GM10248 (cell line): Measurements from ENCODE around the gene DPPA4.

ENCODE experiments used
- CTCF ChIA-PET: fragments of 300-600 bp; sonication (Branson Sonifier 250); formaldehyde crosslinking; extraction: SDS; loops from one replicate; lab custom pipeline; 2021; ENCODE audit warnings: antibody characterized with exemption; lab: Yijun Ruan, JAX
- POLR2A ChIA-PET: fragments of 350-650 bp; sonication (Branson Sonifier 250); formaldehyde crosslinking; extraction: SDS; loops from one replicate; lab custom pipeline; 2020; ENCODE audit warnings: antibody characterized with exemption; lab: Yijun Ruan, JAX
- DNase-seq: peaks from one replicate; pipeline ENCODE4 v3.0.0; 2012; ENCODE audit errors: extremely low spot score
- CTCF ChIP-seq: IDR thresholded peaks from 2 replicates; pipeline ENCODE4 v1.5.1; 2012; ENCODE audit warnings: mild to moderate bottlenecking, low read depth; ENCODE audit errors: extremely low read depth, missing control alignments, control extremely low read depth

Gene DPPA4

GRCh38 chr3:109339197-109339596, 1.9 kb upstream of the DPPA4 start:
- CTCF ChIA-PET: no interaction called here
- DNase-seq: no peak
- POLR2A ChIA-PET: no interaction called here
- no peak for TF ChIP-seq CTCF

GRCh38 chr3:109338322-109338721, 976 bp upstream of the DPPA4 start:
- CTCF ChIA-PET: no interaction called here
- no peak for DNase-seq
- TF ChIP-seq CTCF: no peak
- POLR2A ChIA-PET: no interaction called here

GRCh38 chr3:109336291-109336861, 970 bp downstream of the DPPA4 start:
- ChIA-PET CTCF (interaction anchor here (1.4 kb wide), 1 partner anchor 9 kb away, joined by 3 read pairs; no protein-coding TSS in a partner anchor), POLR2A (no interaction called here)
- TF ChIP-seq CTCF: no peak
- DNase-seq: no peak

GRCh38 chr3:109334572-109334971, 2.8 kb downstream of the DPPA4 start:
- TF ChIP-seq CTCF: no peak
- ChIA-PET POLR2A (no interaction called here), CTCF (no interaction called here)

GRCh38 chr3:109331692-109332091, 5.7 kb downstream of the DPPA4 start:
- ChIA-PET POLR2A (no interaction called here), CTCF (no interaction called here)
- no peak for TF ChIP-seq CTCF
- DNase-seq: no peak

More at GRCh38 chr3:109334572-109334971, 2.8 kb downstream of the DPPA4 start:
- DNase-seq: no peak

GRCh38 chr3:109330405-109330804, 6.9 kb downstream of the DPPA4 start:
- ChIA-PET CTCF (no interaction called here), POLR2A (no interaction called here)
- no peak for TF ChIP-seq CTCF
- DNase-seq: no peak
